ENCODE data around the gene USH1C.

USH1C gene

DNA sequence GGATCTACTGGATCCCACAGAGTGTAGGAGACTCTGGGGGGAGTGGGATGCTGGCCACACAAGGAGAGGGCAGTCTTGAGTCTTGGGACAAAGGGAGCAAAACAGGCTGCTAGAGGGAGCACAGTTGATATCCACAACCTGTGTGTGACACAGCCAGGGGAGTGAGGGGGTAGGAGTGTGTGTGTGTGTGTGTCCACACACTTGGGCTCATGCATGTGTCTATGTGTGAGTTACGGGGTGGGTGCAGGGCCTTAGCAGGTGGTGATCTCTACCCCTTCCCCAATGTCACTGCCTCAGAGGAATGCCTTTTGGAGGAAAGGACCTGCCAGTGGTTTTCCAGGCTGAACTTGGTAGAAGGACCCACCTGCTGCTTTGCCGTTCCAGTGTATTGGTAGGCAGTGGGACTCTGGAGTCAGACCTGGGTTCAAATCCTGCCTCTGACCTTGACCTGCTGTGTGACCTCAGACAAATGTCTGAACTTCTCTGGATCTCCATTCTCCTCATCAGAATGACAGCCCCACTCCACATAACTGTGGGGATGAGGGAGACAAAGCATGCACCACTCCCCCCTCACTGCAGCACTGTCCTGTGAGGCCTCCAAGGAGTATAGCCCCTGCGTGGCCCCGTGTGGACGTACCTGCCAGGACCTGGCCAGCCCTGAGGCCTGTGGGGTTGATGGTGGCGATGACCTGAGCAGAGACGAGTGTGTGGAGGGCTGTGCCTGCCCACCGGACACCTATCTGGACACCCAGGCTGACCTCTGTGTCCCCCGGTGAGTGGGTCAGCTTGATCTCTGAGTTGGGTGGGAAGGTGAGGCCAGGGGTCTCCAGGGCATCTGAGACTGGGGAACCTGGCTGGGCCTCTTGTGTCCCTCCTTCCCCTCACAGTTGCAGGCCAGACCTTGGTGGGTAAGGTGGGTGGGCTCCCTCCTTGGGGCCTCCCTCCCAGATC lies 30.2 kb upstream of the USH1C start:
- Mint-ChIP-seq H3K4me1 (ENCODE audit: low read depth) (peaks cover 3% of the 10 kb centered on the region), H3K27me3 (peaks cover 2% of the 10 kb centered on the region), H3K9me3 (ENCODE audit: low read depth) (no peaks in the 10 kb centered on the region), H3K36me3 (no peaks in the 10 kb centered on the region), H3K27ac (no peak overlapping the region), H3K4me3 (no peak overlapping the region)

DNA sequence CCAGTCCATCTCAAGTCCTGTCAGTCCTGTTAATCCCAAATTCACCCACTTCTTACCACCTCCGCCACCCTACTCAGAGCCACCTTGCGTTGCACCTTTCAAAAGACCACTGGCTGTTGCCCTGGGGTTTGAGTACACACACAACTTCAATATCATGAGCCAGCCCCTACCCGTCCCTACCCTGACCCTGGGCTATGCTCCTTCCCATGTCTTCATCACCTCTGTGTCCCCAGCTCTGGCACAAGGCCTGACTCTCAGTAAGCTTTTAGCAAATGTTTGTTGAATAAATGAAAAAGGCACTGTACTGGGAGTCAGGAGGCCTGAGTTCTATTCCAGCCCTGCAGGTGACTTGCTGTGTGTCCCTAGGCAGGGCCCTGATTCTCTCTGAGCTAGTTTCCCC lies 29.3 kb upstream of the USH1C start:
- Mint-ChIP-seq H3K4me1 (ENCODE audit: low read depth) (peaks cover 3% of the 10 kb centered on the region), H3K4me3 (no peak overlapping the region), H3K27ac (no peak overlapping the region), H3K9me3 (ENCODE audit: low read depth) (no peaks in the 10 kb centered on the region), H3K36me3 (no peaks in the 10 kb centered on the region), H3K27me3 (peaks cover 2% of the 10 kb centered on the region)

DNA sequence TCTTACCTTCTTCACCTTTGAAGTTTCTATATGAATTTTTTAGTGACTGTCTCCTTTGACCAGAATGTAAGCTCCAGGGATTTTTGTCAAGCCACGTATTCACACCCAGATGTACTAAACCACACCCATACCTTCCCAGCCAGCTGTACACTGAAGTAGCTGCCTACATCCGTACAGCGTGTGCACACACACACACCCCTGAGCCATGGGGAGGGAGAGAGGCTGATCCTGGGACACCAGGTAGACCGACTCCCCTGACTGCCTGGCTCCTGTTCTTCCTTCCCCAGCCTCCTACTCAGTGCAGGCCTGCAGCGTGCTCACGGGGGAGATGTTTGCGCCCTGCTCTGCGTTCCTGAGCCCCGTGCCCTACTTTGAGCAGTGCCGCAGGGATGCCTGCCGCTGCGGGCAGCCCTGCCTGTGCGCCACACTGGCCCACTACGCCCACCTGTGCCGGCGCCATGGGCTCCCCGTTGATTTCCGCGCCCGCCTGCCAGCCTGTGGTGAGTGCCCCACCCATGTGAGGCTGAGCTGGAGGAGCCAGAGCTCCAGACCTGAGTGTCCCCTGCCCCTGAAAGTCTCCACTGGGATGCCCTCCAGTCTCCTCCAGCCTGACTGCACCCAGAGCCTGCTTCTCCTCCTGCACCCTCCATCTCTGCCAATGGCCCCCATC lies 28.7 kb upstream of the USH1C start:
- no peaks in the 10 kb centered on the region for H3K9me3 Mint-ChIP-seq (ENCODE audit: low read depth)
- no peak overlapping the region for H3K27ac Mint-ChIP-seq
- peaks cover 3% of the 10 kb centered on the region for H3K4me1 Mint-ChIP-seq (ENCODE audit: low read depth)
- no peaks in the 10 kb centered on the region for H3K36me3 Mint-ChIP-seq
- H3K4me3 Mint-ChIP-seq = no peak overlapping the region
- H3K27me3 Mint-ChIP-seq = peaks cover 2% of the 10 kb centered on the region

DNA sequence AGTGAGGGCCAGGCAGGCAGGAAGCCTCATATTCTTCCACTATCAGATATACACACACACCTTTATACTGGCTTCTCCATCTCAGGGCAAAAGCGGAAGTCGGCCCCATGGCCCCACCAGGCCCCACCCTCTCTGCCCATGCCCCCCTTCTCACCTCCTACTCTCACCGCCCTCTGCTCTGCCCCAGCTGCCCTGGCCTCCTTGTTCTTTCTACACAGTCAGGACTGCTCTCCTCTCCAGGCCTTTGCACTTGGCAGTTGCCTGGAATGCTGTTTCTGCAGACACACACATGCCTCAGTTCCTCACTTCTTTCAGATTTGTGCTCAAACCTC lies 28.1 kb upstream of the USH1C start:
- Mint-ChIP-seq H3K9me3 (ENCODE audit: low read depth) (no peaks in the 10 kb centered on the region), H3K27ac (no peak overlapping the region), H3K4me1 (ENCODE audit: low read depth) (peaks cover 3% of the 10 kb centered on the region), H3K4me3 (no peak overlapping the region), H3K27me3 (peaks cover 2% of the 10 kb centered on the region), H3K36me3 (no peaks in the 10 kb centered on the region)

DNA sequence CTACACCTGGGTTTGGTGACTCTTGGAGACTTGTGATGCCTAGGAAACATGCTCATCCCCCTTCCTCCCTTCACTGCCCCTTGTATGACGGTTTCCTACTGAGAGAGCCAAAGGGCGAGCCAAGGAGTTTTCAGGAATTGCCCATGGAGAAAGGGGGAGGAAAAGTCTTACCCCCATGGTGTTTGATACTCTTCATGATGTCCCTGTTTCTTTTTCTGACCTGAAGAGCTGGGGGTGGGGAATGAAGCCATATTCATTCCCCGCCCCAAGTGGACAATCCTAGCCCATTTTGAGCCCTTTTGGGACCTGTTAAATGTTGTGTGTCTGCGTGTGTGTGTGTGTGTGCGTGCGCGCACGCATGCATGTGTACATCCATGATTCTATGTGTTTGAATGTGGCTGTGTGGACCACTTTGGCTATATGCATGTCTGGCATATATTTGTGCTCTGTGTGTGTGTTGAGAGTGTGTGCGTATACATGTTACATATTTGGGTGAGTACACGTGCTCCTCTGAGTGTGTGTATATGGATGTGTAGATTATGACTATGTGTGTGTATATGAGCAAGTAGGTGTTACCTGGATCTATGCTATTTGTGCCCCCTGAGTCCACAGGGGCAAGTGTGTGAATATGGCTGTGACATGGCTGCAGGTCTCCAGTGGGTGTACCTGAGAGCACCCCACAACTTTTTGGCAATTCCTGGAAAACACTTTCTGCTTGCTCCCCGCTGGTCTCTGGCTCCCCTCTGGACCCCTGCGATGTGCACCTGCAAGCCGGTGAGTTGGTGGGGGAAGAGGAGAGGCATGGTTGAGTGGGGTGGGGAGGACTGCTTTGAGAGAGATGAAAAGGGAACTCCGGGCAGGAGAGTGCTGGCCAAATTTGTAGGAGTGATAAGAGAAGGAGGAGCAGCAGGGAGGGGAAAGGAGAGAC lies 27.5 kb upstream of the USH1C start:
- Mint-ChIP-seq H3K9me3 (ENCODE audit: low read depth) (no peaks in the 10 kb centered on the region), H3K4me3 (no peak overlapping the region)

DNA sequence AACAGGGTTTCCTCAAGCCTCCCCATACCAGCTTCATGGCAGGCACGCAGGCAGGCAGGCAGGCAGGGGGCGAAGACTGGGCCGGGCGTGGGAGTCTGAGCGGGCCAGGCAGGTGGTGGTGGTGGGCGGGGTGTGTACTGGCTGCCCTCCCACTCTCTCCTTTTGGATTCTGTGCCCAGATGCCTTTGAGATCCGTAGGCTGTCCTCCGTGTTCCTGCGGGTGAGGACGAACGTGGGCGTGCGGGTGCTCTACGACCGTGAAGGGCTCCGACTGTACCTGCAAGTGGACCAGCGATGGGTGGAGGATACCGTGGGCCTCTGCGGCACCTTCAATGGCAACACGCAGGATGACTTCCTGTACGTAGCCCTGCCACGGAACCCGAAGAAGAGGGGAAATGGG lies 25.8 kb upstream of the USH1C start:
- H3K27me3 Mint-ChIP-seq = peaks cover 2% of the 10 kb centered on the region
- H3K36me3 Mint-ChIP-seq = no peaks in the 10 kb centered on the region
- H3K9me3 Mint-ChIP-seq (ENCODE audit: low read depth) = no peaks in the 10 kb centered on the region
- H3K4me3 Mint-ChIP-seq = no peak overlapping the region
- peaks cover 3% of the 10 kb centered on the region for H3K4me1 Mint-ChIP-seq (ENCODE audit: low read depth)
- H3K27ac Mint-ChIP-seq = no peak overlapping the region

More for the DNA sequence above, 27.5 kb upstream of the USH1C start:
- peaks cover 3% of the 10 kb centered on the region for H3K4me1 Mint-ChIP-seq (ENCODE audit: low read depth)
- H3K27me3 Mint-ChIP-seq = peaks cover 2% of the 10 kb centered on the region
- no peaks in the 10 kb centered on the region for H3K36me3 Mint-ChIP-seq
- no peak overlapping the region for H3K27ac Mint-ChIP-seq

DNA sequence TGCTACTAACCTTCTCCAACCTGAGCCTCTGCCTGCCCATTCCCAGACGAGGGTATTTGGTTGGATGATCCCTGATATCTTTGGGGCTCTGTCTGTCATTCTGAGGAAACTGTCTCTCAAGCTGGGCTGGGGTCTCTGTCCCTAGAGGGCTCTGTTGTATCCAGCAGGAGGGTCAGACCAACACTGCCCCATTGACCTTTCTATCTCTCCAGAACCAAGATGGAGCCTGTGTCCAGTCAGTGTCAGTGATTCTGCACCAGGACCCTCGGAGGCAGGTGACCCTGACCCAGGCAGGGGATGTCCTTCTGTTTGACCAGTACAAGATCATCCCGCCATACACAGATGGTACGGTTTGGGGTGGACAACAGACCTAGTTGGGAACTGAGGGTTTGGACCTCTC lies 24.7 kb upstream of the USH1C start:
- Mint-ChIP-seq H3K36me3 (no peaks in the 10 kb centered on the region), H3K27me3 (peaks cover 2% of the 10 kb centered on the region), H3K27ac (no peak overlapping the region), H3K4me3 (no peak overlapping the region), H3K9me3 (ENCODE audit: low read depth) (no peaks in the 10 kb centered on the region), H3K4me1 (ENCODE audit: low read depth) (peaks cover 3% of the 10 kb centered on the region)

DNA sequence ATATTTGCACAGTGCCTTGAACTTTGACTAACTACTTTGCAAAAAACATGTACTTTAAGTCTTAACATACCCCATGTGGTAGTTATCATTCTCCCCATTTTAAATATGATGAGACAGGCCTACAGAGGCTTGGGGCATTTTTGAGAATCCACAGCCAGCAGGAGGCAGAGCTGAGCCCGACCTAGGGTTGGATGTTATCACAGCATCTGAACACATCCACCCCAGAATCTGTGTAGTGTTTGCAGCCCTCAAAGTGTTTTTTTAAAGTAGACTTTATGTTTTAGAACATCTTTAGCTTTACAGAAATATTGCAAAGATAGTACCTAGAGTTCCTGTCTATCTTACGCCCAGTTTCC lies 20.4 kb upstream of the USH1C start:
- Mint-ChIP-seq H3K27me3 (no peaks in the 10 kb centered on the region), H3K9me3 (ENCODE audit: low read depth) (no peaks in the 10 kb centered on the region), H3K27ac (no peak overlapping the region), H3K4me1 (ENCODE audit: low read depth) (no peaks in the 10 kb centered on the region), H3K4me3 (no peak overlapping the region), H3K36me3 (no peaks in the 10 kb centered on the region)

DNA sequence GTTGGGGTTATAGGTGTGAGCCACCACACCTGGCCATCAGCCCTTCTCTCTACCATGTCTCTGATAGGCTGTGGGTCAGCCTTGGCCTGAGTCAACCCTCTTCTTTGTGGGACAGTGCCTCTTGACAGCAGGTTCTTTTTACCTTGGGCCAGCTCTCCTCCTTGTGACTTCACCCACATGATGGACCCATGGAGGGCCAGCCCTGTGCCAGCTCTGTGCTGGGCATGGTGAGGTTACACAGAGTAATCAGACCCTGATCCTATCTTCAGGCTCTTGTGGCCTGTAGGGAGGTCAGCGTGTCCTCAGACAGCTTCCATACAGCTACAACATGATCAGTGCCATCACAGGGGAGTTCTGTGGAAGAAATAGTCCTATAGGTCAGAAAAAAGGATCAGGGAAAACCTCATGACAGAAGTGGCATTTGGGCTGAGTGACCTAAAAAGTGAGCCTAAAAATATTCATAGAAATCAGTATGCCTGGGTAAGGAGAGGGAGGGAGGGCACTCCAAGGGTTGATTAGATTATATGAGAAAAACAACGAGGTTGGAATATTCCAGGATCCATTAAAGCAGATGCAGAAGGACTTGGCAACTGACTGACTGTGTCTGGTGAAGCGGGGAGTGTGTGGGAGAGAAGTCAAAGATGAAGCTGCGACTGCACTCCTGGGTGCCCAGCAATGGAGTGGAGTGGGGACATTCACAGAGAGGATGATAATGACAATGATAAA lies 19.9 kb upstream of the USH1C start:
- Mint-ChIP-seq H3K4me3 (no peak overlapping the region), H3K27ac (no peak overlapping the region), H3K4me1 (ENCODE audit: low read depth) (no peaks in the 10 kb centered on the region), H3K27me3 (no peaks in the 10 kb centered on the region), H3K36me3 (no peaks in the 10 kb centered on the region), H3K9me3 (ENCODE audit: low read depth) (no peaks in the 10 kb centered on the region)

DNA sequence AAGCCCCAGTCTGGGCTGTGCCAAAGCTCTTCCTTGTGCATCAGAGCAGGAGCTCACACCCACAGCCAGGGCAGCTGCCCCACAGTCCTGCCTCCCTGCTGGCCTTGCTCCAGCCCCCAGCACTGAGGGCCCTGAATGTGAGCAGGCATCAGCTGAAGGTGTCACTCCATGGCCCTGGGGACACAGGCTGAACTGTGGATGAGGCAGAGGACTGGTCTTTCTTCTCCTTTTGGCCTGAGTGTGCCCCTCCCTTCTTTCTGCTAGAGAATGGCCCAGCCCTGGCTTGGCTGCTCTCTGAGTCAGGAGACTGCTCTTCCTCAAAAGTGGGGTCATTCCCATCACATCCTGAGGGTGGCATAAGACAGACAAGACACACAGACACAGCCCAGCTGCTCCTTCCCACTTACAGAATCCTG lies 19.0 kb upstream of the USH1C start:
- Mint-ChIP-seq H3K27ac (no peak overlapping the region), H3K4me3 (no peak overlapping the region), H3K4me1 (ENCODE audit: low read depth) (no peaks in the 10 kb centered on the region), H3K9me3 (ENCODE audit: low read depth) (no peaks in the 10 kb centered on the region), H3K36me3 (no peaks in the 10 kb centered on the region), H3K27me3 (no peaks in the 10 kb centered on the region)

DNA sequence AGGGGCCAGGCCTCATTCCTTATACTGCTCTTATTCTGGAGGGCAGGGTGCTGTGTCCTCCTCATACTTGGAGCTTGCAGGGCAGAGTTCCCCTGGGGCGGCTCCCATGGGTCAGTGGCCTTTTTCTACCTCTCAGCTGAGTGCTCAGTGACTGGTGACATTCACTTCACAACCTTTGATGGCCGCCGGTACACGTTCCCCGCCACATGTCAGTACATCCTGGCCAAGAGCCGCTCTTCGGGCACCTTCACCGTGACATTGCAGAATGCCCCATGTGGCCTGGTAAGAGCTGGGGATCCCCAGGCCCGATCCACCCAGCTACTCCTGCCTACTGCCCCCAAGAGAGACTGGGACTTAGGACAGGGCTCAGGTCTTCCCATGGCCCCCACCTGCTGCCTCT lies 17.3 kb upstream of the USH1C start:
- Mint-ChIP-seq H3K4me3 (no peak overlapping the region), H3K9me3 (ENCODE audit: low read depth) (no peaks in the 10 kb centered on the region), H3K27me3 (peaks cover 3% of the 10 kb centered on the region), H3K36me3 (no peaks in the 10 kb centered on the region), H3K27ac (no peak overlapping the region), H3K4me1 (ENCODE audit: low read depth) (no peaks in the 10 kb centered on the region)

DNA sequence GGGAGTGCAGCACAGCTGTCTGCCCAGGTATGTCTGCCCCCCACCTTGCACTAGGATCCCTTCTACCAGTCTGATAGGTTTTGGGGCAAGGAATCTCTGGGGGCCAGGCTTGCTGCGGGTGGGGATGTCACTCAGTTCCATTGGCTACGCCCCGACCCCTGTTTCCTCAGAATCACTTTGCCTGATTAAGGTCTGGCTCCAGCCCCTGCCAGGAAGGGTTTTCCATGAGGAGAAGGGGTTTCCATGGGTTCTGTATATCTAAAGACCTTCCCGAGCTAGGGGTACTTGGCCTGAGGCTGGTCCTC lies 16.8 kb upstream of the USH1C start:
- Mint-ChIP-seq H3K4me1 (ENCODE audit: low read depth) (no peaks in the 10 kb centered on the region), H3K27me3 (peaks cover 3% of the 10 kb centered on the region), H3K27ac (no peak overlapping the region), H3K9me3 (ENCODE audit: low read depth) (no peaks in the 10 kb centered on the region), H3K4me3 (no peak overlapping the region), H3K36me3 (no peaks in the 10 kb centered on the region)

DNA sequence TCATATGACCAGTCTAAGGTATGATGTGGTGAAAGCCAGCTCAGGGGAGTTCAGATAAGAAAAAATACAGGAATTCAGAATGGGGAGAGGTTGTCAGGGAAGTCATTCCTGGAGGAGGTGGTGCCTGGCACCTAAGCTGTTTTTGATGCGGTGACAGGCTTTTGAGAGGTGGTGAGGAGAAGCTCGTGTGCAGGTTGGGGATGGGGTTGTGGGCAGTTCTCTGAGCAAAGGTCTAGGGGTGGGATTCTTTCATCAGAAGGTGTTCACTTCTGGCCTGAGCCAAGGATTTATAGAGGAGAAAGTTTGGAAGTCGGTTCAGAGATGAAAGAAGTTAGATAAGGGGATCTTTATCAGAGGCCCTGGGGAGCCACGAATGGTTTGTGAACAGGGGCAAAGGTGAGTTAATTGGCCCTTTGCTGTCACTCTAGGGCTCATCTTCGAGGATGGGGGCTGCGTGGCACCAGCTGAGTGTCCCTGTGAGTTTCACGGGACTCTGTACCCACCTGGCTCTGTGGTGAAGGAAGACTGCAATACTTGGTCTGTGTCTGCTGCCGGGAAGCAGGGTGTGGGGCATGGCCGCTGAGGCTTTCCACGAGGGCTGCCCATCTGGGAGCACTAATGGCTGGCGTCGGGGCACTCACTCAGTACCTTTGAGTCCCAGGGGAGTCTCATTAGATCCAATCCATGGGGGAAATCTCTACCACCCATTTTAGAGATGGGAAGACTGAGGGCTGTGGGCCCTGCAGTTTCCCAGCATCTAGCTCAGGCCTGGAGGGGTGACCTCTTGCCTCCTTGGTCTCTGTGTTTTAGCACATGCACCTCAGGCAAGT lies 16.3 kb upstream of the USH1C start:
- no peak overlapping the region for H3K4me3 Mint-ChIP-seq
- peaks cover 3% of the 10 kb centered on the region for H3K27me3 Mint-ChIP-seq
- H3K9me3 Mint-ChIP-seq (ENCODE audit: low read depth) = no peaks in the 10 kb centered on the region
- no peaks in the 10 kb centered on the region for H3K36me3 Mint-ChIP-seq
- H3K4me1 Mint-ChIP-seq (ENCODE audit: low read depth) = no peaks in the 10 kb centered on the region
- H3K27ac Mint-ChIP-seq = no peak overlapping the region

Measured in activated naive CD8-positive, alpha-beta T cell (primary cell).